Testis (tissue), 3 donors: ENCODE results near the gene MAPK1. TPM values are rescaled to one million over a fixed set of nuclear protein-coding genes. Genes with fewer than 3 reads are reported as not detected.

Experiments used
- DNase-seq: peaks from one replicate; pipeline ENCODE4 v3.0.0-alpha.2; 2019
- H3K27ac ChIP-seq, 2 donors: fragments of 200-600 bp; sonication (generic); one replicate each; pipeline ENCODE4 v1.5.1; 2019
- H3K27me3 ChIP-seq: fragments of 200-600 bp; sonication (generic); one replicate; pipeline ENCODE4 v1.5.1; 2019
- H3K36me3 ChIP-seq: fragments of 200-600 bp; sonication (generic); one replicate; pipeline ENCODE4 v1.5.1; 2017; ENCODE audit warnings: low read depth; ENCODE audit errors: missing control alignments
- H3K4me1 ChIP-seq: fragments of 200-600 bp; sonication (generic); one replicate; pipeline ENCODE4 v1.5.1; 2019
- H3K4me3 ChIP-seq, 2 donors: fragments of 200-600 bp; sonication (generic); one replicate each; pipeline ENCODE4 v1.5.1; 2017 to 2019
- H3K9me3 ChIP-seq: fragments of 200-600 bp; sonication (generic); one replicate; pipeline ENCODE4 v1.5.1; 2017
- CTCF ChIP-seq, 3 experiments: fragments of 450-650 bp in 2 of 3; fragments of 200-600 bp in 1 of 3; sonication (generic) in 1 of 3; IDR thresholded peaks; one replicate each; pipeline ENCODE4 v1.5.1; 2016 to 2019; ENCODE audit warnings: antibody characterized with exemption in 3 of 3, mild to moderate bottlenecking in 2 of 3, moderate library complexity in 1 of 3
- POLR2A ChIP-seq: fragments of 450-650 bp; IDR thresholded peaks from one replicate; pipeline ENCODE4 v1.6.1; 2017; ENCODE audit warnings: antibody characterized with exemption, mild to moderate bottlenecking, moderate library complexity
- WGBS, 2 donors: methylation state at CpG; one replicate each; pipeline ENCODE4 v1.1.5; 2018; 5-methylcytosine and 5-hydroxymethylcytosine counted together
- intact Hi-C: fragments of 100-400 bp; cut with DNase I; formaldehyde crosslinking; loops from one replicate; pipeline ENCODE4 v1.15.1; 2023; ENCODE audit warnings: low total_unique reads
- polyA plus RNA-seq: library from polyadenylated mRNA; stranded (reverse); fragments of 350-450 nt; fragmentation: Illumina TruSeq; extraction: RNeasy Lipid Tissue Mini Kit (QIAGEN cat#74804); gene quantifications from one replicate; pipeline ENCODE4 v1.2.3, GENCODE V29; 2014; ENCODE audit warnings: low read depth, low replicate concordance; ENCODE audit not compliant: insufficient read depth
- total RNA-seq, 2 donors: library from RNA; depleted of rRNA; stranded (reverse); fragments of >200 nt; gene quantifications; one replicate each; pipeline ENCODE4 v1.2.3, GENCODE V29; 2016

Gene MAPK1
- total and polyA plus RNA-seq, 3 donors from 2014 or later: 90.2 to 143 (median 121) TPM

- Histone ChIP-seq H3K4me1 (peaks cover 11% of the 10 kb centered on the region), H3K36me3 (no peaks in the 10 kb centered on the region), H3K4me3 (no peak overlapping the region), H3K27me3 (no peaks in the 10 kb centered on the region), H3K27ac (no peak overlapping the region), H3K9me3 (no peaks in the 10 kb centered on the region)
- DNase-seq: no peak
- intact Hi-C loops: no loop called here
- TF ChIP-seq CTCF (IDR thresholded peaks at IDR 0.05) (no peak), POLR2A (no peak)
- 56 to 72% methylated on average over 8 to 9 of the region's 9 CpGs for WGBS, 2 donors
These were observed 130.5 kb downstream of the MAPK1 start for GRCh38 chr22:21736948-21737347.

GRCh38 chr22:21736084-21736642, 131.3 kb downstream of the MAPK1 start:
- Histone ChIP-seq H3K36me3 (no peaks in the 10 kb centered on the region), H3K4me1 (peaks cover 11% of the 10 kb centered on the region), H3K4me3 (peak overlapping the region; percentile 47 to 72), H3K9me3 (no peaks in the 10 kb centered on the region), H3K27ac (peak overlapping the region; percentile 26 to 70), H3K27me3 (no peaks in the 10 kb centered on the region)
- intact Hi-C loops: no loop called here
- WGBS, 2 donors: 5 to 9% methylated on average over 24 to 54 of the region's 65 CpGs
- no peak for TF ChIP-seq POLR2A
- TF ChIP-seq CTCF (IDR thresholded peaks at IDR 0.05): no peak
- DNase-seq: no peak

- Histone ChIP-seq H3K27ac (peak within 1 kb of the TSS; percentile 70 to 82), H3K9me3 (no peaks in the 10 kb centered on the region), H3K4me1 (peaks cover 11% of the 10 kb centered on the region), H3K36me3 (no peaks in the 10 kb centered on the region), H3K4me3 (peak within 1 kb of the TSS; percentile 70 to 72), H3K27me3 (no peaks in the 10 kb centered on the region)
- peak; percentile 97 for DNase-seq
- TF ChIP-seq POLR2A (peak; percentile 80), CTCF (IDR thresholded peaks at IDR 0.05) (peak in 1 of 3 experiments; percentile 1)
- WGBS, 2 donors: 0 to 1% methylated on average over 18 to 37 of the region's 102 CpGs
- intact Hi-C loops: no loop called here
These were observed 132.0 kb downstream of the MAPK1 start, which contains the start of gene YPEL1 for GRCh38 chr22:21735200-21736083. Gene YPEL1 (minus strand): TSS chr22:21735794. CDS start chr22:21710744, 25,050 bp downstream.

- DNase-seq: no peak
- WGBS, 2 donors: 15 to 18% methylated on average over 8 of the region's 8 CpGs
- intact Hi-C loops: no loop called here
These were observed 132.8 kb downstream of the MAPK1 start for GRCh38 chr22:21734540-21735199.

More at GRCh38 chr22:21734540-21735199, 132.8 kb downstream of the MAPK1 start:
- Histone ChIP-seq H3K9me3 (no peaks in the 10 kb centered on the region), H3K27me3 (no peaks in the 10 kb centered on the region), H3K4me3 (peak overlapping the region; percentile 56 to 70), H3K36me3 (no peaks in the 10 kb centered on the region), H3K4me1 (peaks cover 11% of the 10 kb centered on the region), H3K27ac (peak overlapping the region in 1 of 2 donors; percentile 82)
- TF ChIP-seq POLR2A: no peak
- no peak for TF ChIP-seq CTCF (IDR thresholded peaks at IDR 0.05)
